ENCODE results near the gene DLGAP1.

The DLGAP1 gene

GRCh38 chr18:3451183-3451988 lies 1003.7 kb downstream of the DLGAP1 start:
- H3K27me3 ChIP-seq (ENCODE audit: insufficient read depth, poor library complexity, severe bottlenecking), result no peaks in the 10 kb centered on the region
- H3K4me3 ChIP-seq (replicated peaks; ENCODE audit: insufficient read depth, low read length), result peak overlapping the region; percentile 92
- peak; percentile 77 to 85 for DNase-seq (ENCODE audit: low read depth in 1 of 2, low spot score in 1 of 2)
- H3K27ac ChIP-seq (replicated peaks), result peak overlapping the region; percentile 95
- TF ChIP-seq GABPA (IDR thresholded peaks at IDR 0.05; ENCODE audit: low read depth) (0 out of 2 replicates have a peak, but pooled peaks have one; percentile 24), SPI1 (IDR thresholded peaks at IDR 0.05; ENCODE audit: borderline replicate concordance, low read depth) (no peak), REST (IDR thresholded peaks at IDR 0.05; ENCODE audit: insufficient replicate concordance, low read depth) (no peak), POLR2AphosphoS5 (IDR thresholded peaks at IDR 0.05; ENCODE audit: low read depth) (peak; percentile 38; the same call in 1 of the 2 replicates)
- TF ChIP-seq, protein P1, sequence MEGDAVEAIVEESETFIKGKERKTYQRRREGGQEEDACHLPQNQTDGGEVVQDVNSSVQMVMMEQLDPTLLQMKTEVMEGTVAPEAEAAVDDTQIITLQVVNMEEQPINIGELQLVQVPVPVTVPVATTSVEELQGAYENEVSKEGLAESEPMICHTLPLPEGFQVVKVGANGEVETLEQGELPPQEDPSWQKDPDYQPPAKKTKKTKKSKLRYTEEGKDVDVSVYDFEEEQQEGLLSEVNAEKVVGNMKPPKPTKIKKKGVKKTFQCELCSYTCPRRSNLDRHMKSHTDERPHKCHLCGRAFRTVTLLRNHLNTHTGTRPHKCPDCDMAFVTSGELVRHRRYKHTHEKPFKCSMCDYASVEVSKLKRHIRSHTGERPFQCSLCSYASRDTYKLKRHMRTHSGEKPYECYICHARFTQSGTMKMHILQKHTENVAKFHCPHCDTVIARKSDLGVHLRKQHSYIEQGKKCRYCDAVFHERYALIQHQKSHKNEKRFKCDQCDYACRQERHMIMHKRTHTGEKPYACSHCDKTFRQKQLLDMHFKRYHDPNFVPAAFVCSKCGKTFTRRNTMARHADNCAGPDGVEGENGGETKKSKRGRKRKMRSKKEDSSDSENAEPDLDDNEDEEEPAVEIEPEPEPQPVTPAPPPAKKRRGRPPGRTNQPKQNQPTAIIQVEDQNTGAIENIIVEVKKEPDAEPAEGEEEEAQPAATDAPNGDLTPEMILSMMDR (IDR thresholded peaks at IDR 0.05; ENCODE audit: insufficient read depth, low read length), result no peak

DNA sequence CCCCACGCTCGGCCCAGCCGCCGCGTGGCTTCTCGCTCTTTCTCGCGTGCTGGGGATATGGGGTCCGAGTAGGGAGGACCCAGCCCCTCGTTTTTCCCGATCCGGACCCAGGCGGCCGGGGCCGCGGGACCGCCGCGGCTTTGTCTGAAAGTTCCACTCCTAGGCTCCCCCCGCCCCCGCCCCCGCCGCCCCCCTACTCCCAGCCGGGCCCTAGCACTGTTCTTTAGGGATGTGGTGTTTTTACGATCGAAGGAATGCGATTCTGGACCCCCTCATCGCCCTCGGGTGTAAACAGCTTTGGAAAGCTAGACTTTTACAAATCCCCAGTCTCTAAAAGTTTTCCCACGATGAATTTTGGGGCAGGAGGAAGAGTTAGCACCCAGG lies 1004.3 kb downstream of the DLGAP1 start:
- Histone ChIP-seq H3K27me3 (ENCODE audit: insufficient read depth, poor library complexity, severe bottlenecking) (no peaks in the 10 kb centered on the region), H3K27ac (replicated peaks) (peak overlapping the region; percentile 95), H3K4me3 (replicated peaks; ENCODE audit: insufficient read depth, low read length) (peak overlapping the region; percentile 92)
- no peak for DNase-seq (ENCODE audit: low read depth in 1 of 2, low spot score in 1 of 2)
- TF ChIP-seq REST (IDR thresholded peaks at IDR 0.05; ENCODE audit: insufficient replicate concordance, low read depth) (no peak), SPI1 (IDR thresholded peaks at IDR 0.05; ENCODE audit: borderline replicate concordance, low read depth) (no peak), GABPA (IDR thresholded peaks at IDR 0.05; ENCODE audit: low read depth) (no peak), POLR2AphosphoS5 (IDR thresholded peaks at IDR 0.05; ENCODE audit: low read depth) (no peak)
- TF ChIP-seq, protein P1 (IDR thresholded peaks at IDR 0.05; ENCODE audit: insufficient read depth, low read length), result no peak

DNA sequence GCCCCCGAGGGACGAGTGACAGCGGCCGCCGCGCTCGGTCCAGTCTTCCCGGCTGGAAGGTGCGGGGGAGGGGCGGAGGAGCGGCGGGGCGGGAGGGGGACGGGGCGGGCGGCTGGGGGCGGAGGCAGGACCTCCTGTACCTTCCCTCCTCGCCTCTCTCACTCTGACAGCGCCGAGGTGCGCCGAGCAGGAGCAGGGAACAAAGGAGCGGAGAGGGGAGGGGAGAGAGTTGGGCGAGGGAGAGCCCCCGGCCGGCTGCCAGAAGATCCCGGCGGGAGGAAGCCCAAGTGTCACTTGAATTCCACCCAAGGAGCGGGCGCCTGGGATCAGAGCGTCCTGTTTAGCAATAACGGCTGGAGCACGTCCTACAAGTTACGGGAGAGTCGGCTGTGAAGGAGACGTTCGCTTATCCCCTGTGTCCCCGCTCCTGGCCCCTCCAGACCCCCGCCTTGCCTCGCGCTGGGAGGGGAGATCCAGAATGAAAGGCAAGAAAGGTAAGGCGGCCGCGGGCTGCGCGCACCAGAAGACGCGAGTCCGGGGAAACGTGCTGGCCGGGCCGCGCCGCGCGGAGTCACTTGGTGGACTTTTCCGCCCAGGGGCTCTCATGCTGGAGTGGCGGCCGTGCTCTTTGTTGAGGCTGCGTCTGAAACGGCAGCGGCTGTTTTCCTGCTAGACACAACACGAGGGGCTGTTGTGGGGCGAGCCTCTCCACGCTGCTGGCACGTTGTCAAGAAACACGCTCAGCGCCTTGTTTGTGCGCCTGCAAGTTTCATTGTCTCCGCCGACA lies 1004.9 kb downstream of the DLGAP1 start, which contains the start of gene TGIF1:
Gene TGIF1, plus strand, starts transcription at position 161 of the 787 bp plus-strand sequence. Its CDS starts 318 bp downstream, at position 479.
- Histone ChIP-seq H3K27ac (replicated peaks) (peak within 1 kb of the TSS; percentile 95), H3K4me3 (replicated peaks; ENCODE audit: insufficient read depth, low read length) (peak within 1 kb of the TSS; percentile 92), H3K27me3 (ENCODE audit: insufficient read depth, poor library complexity, severe bottlenecking) (no peaks in the 10 kb centered on the region)
- TF ChIP-seq REST (IDR thresholded peaks at IDR 0.05; ENCODE audit: insufficient replicate concordance, low read depth) (peak; percentile 62), GABPA (IDR thresholded peaks at IDR 0.05; ENCODE audit: low read depth) (no peak), POLR2AphosphoS5 (IDR thresholded peaks at IDR 0.05; ENCODE audit: low read depth) (no peak; the same call in none of the 2 replicates)
- DNase-seq (ENCODE audit: low read depth in 1 of 2, low spot score in 1 of 2), result peak; percentile 67 to 83

Measured in HL-60 (cell line).